GM19452 (cell line): ENCODE data around the gene DISC1.

Experiments
- ATAC-seq: cut with Tn5 transposase; IDR thresholded peaks from one replicate; pipeline ENCODE4 v1.9.1; 2021; ENCODE audit not compliant: unreplicated experiment

DISC1 gene

DNA sequence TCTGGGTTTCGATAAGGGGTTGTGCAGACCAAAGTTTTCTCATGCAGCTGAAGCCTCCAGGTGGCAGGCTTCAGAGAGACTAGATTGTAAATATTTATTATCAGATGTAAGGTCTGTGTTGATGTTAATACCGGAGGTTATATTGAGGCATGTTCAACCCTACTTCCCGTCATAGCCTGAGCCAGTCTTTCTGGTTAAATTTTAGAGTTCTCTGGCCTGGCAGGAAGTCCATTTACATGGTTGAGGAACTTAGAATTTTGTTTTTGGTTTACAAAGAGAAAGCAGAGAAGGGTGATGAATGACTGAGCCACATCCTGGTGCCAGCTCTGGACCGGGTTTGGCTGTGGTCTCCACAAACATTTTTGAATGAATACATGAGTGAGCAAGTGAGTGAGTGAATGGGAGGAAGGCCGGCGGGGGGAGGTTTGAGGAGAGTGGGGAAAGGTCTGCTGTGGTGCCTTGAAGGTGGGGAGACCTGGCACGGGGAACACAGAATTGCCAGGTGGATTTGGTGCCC is 218.5 kb downstream of the DISC1 start:
- peak; percentile 68 for ATAC-seq

- ATAC-seq, result no peak
Measured at GRCh38 chr1:231847612-231848397, 221.2 kb downstream of the DISC1 start.

DNA sequence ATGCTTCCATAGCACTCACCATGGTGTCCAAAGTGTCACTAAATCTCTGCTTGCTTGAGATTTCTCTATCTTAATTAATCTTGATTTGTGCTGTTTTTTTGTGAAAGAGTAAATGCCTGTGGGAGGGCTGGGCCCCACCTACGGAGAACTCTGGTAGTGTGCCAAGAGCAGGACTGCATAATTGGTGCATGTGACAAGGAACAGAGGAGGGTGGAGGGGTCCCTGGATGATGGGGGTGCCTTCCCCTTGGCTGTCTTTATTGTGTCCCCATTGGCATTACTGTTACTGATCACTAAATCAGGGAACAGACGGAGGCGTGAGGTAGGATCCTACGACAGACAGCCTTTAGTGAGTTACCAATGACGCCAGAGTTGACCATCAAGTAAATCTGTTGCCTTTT is 223.4 kb downstream of the DISC1 start:
- no peak for ATAC-seq

DNA sequence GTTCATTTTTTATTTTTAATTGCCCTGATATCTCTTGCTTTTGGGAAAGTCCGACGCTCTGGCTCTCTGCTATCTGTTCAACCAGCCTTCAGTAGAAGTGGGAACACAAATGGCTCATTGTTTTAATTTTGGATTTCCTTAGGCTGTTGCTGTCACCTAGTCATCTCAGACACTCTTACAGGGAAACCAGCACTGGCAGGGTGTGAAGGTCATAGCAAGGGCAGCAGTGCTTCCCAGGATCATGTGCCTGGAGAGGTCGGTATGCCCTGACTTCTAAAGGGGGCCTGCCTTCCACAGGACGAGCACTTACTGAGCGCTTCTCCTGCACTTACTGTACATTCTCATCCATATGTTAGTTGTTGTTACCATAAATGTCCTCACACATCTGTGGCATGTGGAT is 224.2 kb downstream of the DISC1 start:
- no peak for ATAC-seq

GRCh38 chr1:231853588-231854207 is 227.1 kb downstream of the DISC1 start:
- ATAC-seq, result no peak

DNA sequence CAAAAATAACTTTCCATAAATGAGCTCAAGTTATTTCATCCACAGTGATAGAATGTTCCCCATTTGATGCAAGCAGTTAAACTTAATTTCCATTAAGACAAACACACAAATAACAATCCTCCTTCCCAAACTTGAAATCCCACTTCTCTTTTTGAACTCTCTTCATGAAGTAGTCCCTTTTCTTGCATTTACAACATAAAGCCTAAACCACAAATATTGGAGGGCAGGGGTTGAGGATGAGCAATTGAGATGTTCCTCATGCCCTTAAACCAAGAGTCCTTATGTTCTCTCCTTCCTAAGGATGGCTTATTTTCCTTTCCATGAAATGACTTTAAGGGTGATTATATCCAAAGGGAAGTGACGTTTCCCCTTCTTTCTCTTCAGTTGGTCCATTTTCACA is 228.8 kb downstream of the DISC1 start:
- ATAC-seq, result no peak

DNA sequence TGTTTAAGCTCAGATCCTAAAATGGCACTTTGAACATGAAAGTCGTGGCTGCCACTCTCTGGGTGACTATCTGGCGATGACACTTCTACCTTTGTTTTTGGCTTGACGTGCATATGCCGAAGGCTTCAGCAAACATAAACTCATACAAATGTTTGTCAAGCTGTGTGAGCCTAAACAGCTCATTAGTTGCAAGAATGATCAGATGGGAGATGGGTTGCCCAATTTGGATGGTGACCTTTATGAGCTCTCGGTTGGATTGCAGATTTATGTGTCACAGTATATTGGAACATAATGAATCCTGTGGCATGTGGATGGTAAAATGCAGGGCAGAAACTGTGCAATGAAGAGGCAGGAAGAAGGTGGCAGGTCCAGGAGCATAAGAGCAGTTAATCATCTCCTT is 229.3 kb downstream of the DISC1 start:
- ATAC-seq, result no peak

- no peak for ATAC-seq
Measured at GRCh38 chr1:231856426-231856825, 229.8 kb downstream of the DISC1 start.

GRCh38 chr1:231856894-231857293 is 230.3 kb downstream of the DISC1 start:
- no peak for ATAC-seq

DNA sequence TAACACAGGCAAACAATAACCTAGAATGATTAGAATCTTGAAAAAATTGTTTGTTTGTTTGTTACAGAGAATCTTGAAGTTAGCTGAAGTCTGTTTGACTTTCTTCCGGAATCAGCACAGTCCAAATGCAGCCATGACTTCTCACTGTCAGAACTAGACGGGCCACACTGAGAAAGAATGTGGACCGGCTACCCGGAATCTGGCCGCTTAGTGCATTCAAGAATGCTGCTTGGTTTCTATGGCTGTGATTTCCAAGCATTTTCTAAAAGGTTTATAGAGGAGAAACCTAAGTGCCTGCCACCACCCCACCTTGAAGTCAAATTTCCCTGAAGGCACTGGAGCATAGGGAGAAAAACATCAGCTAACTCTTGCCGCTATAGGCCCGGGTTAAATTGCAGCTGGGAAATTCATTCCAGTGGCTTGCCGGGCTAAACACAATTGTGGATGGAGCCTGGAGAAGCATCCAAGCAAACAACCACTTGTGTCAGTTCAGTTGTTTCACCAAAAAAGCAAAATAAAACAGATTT is 231.1 kb downstream of the DISC1 start:
- no peak for ATAC-seq

DNA sequence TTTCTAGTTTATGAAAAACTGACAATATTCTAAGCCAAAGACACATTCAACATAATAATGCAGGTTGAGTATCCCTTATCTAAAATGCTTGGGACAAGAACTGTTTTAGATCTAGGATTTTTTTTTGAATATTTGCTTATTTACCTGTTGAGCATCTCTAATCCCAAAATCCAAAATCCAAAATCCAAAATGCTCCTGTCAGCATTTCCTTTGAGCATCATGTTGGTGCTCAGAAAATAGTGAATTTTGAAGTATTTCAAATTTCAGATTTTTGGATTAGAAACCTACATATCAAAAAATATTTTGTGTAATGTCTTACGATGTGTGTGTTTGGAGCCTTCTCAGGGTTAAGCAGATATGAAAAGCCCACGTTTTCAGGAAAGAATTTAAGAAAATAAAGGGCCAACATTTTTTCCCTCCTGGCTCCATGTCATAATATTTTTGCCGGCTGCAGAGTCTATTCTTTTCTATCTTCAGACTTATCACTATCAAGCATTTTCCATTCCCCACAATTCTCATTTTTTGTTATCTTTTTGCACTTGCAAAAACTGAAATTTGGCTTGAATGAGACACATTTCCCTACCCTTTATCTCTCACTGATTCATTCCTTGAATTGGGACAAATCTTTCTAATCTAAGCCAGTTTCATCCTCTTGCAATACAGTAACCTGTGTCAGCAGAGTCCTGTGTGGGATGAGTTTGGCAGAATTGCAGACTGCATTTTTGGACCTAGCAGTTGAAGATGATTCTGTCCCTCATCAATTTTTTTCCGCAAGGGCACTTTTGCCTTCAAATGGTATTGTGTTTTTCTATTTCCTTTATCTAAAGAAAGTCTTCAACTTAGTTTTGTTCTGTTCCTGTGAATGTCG is 233.9 kb downstream of the DISC1 start:
- no peak for ATAC-seq

DNA sequence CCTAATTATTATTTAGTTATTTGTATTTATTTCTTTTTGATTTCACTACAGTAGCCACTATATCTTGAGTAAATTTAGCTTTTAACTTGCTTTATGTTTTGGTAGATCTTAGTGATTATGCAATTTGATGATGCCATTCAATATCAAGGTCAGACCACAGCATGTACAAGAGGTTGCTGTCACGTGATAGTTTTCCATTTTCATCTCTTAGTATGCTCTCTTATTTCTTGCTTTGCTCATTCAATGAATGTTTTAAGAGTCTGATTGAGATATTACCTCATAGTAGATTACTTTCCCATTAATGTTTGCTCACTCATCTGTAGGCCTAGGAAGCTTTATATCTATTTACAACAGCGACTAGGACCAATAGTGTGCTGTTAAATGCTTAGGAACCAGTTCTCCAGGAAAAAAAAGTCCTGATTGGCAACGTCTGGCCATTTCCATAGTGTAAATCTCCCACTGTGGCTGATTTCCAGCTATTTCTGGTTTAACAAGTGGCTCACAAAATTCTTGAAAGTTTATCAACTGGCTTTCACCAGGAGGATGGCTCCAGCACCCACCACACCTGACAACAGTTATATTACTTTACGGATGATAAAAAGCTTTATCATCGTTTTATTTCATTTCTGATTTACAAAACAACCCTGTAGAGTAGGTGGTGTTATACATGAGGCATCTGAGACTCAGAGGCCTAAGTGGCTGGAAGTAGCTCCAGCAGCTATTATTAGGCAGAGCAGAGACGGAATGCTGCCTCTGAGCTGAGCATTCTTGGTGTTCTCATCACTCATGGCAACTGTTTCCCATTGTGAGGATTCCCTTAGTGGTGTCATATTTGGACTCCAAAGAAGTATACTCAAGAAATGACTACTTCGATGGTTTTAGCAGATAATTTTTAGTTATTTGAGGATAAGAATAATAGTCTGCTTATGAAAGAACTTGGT is 235.2 kb downstream of the DISC1 start:
- no peak for ATAC-seq

DNA sequence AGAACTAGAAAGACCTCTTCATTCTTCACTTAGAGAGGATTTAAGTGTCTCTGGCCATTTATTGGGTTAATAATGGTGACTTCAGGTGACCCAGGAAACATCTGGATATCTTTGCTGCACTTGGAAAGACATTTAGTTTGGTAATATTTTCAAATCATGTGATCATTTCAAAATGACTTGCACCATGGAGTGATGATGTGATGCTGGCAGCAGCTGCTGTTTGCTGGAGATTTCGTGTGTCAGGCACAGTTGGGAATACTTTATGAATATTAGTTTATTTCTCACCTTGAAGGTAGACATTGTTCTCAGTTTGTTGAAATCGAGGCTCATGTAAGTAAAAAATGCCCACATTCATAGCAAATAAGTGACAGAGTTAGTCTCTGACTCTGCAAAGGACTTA is 236.0 kb downstream of the DISC1 start:
- ATAC-seq, result no peak

DNA sequence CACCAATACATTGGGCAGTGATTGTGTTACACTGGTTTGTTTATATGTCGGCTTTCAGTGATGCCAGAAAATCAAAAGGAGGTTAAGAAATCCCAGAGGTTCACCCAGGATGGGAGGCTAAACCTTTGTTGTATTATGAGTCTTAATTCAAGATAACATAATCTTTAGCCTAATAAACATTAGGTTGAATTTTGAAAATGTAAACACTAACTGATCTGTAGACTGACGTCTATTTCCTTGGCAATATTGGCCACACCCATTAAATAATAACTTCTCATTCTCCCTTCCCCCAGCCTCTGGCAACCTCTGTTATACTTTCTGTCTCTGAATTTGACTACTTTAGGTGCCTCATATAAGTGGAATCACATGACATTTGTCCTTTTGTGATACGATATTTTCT is 238.7 kb downstream of the DISC1 start:
- no peak for ATAC-seq

- ATAC-seq, result no peak
Measured at GRCh38 chr1:231866392-231867331, 240.1 kb downstream of the DISC1 start.

- ATAC-seq, result no peak
Measured at GRCh38 chr1:231867607-231868006, 241.0 kb downstream of the DISC1 start.

DNA sequence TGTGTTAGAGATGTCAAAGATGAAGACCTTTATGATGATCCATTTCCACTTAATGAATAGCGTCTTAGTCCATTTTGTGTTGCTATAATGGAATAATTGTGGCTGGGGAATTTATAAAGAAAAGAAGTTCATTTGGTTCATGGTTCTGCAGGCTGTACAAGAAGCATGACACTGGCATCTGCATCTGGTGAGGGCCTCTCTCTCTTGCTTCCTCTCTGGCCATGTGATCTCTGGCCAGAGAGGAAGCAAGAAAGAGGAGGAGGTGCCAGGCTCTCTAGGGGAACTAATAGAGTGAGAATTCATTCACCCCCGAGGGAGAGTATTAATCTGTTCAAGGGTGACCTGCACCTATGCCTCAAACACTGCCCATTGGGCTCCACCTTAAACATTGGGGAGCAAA is 242.8 kb downstream of the DISC1 start:
- ATAC-seq, result no peak

DNA sequence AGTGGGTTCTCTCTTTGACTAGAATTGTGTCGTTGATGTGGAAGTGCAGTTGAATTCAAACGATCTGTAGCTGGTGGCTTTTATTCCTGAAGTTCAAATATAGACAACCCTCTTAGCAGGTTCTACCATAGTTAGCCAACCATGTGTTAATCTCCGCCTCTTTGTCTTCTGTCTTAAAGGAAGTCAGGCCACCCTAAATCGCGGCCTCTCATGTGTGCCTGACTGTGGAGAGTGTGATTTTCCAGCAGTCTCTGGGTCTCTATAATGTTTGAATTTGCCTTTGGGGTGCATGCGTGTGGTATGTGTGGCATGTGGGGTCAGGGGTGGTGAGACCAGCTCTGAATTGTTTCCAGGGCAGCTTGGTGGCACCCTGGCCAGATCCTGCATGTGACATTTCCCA is 244.9 kb downstream of the DISC1 start:
- ATAC-seq, result no peak

DNA sequence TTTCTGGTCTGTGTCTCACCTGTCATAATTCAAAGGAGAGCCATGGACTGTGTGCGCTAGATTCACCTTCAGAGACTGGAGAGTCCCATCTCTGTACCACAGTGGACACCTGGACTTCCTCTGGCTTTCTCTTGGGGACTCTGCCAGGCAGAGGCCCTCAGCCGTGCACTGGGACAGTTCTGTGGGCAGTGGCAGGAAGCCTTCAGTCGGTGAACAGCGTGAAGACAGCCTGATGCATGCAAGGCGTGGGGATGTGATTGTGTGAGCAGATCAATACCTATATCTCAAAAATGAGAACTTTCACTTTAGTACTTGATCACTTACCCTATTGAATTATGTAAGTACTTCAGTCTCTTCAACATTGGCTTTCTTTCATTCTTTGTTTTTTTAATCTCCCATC is 245.3 kb downstream of the DISC1 start:
- no peak for ATAC-seq
